Erythroblast (primary cell): ENCODE results near the gene NMT1.

Experiments used
- GATA1 ChIP-seq: IDR thresholded peaks from 2 replicates; pipeline ENCODE4 v1.6.1; 2011; ENCODE audit warnings: low read depth, mild to moderate bottlenecking, control low read depth, low read length, moderate library complexity
- POLR2A ChIP-seq: IDR thresholded peaks from 2 replicates; pipeline ENCODE4 v1.6.1; 2011; ENCODE audit warnings: mild to moderate bottlenecking, low read length

GRCh38 chr17:45128989-45129388 lies 67.9 kb downstream of the NMT1 start:
- TF ChIP-seq POLR2A: no peak
- no peak for TF ChIP-seq GATA1
